ENCODE results near the gene GBA3.

Gene GBA3

DNA sequence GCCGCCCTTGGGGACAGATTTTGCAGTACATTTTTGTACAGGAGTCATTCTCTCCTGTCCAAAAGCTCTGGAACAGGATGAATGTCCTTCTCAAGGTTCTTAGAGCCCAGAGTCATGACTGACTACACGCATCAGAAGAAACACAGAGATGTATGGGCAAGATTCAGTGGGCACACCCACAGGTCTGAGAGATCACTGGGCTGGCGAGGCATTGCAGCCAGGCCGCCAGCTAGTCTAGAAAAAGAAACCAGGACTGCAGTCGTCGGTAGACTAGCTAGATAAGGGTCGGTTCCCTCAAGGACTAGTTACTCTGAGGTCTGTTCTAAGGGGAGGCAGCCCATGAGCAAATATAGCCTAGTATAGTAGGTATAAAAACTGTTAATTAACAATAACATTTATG is 19.8 kb downstream of the GBA3 start:
- no peak overlapping the region for H2AK5ac ChIP-seq (ENCODE audit: low read depth, low read length)
- no peak overlapping the region for H2BK5ac ChIP-seq (ENCODE audit: low read length)
- no peaks in the 10 kb centered on the region for H3K79me1 ChIP-seq (ENCODE audit: low read depth, low read length)
- H2BK15ac ChIP-seq (ENCODE audit: low read length), result no peak overlapping the region
- H3K4me1 ChIP-seq (ENCODE audit: control insufficient read depth in 2 of 2, insufficient read depth in 1 of 2, low read depth in 1 of 2, low read length in 2 of 2), result no peaks in the 10 kb centered on the region
- no peak overlapping the region for H3K14ac ChIP-seq (ENCODE audit: low read length)
- no peak overlapping the region for H3K4ac ChIP-seq (ENCODE audit: low read length)
- no peak overlapping the region for H4K8ac ChIP-seq (ENCODE audit: low read depth, low read length)
- no peaks in the 10 kb centered on the region for H3K9me3 ChIP-seq (replicated peaks in 1 of 2; ENCODE audit: control insufficient read depth in 2 of 2, insufficient read depth in 1 of 2, low read depth in 1 of 2, low read length in 2 of 2)
- H3K27ac ChIP-seq (replicated peaks; ENCODE audit: low read length), result no peak overlapping the region
- H3K23ac ChIP-seq (ENCODE audit: low read depth, low read length, poor library complexity), result no peak overlapping the region
- WGBS, 2 donors (ENCODE audit: extremely low coverage in 2 of 2, insufficient read length in 2 of 2, insufficient replicate concordance in 1 of 2), result no CpG with 5 or more reads among the region's 7 CpGs
- no peaks in the 10 kb centered on the region for H3K27me3 ChIP-seq (ENCODE audit: control insufficient read depth in 3 of 3, insufficient read depth in 3 of 3, low read depth in 1 of 3, low read length in 3 of 3)
- H2BK12ac ChIP-seq (ENCODE audit: low read length), result no peak overlapping the region
- no peak overlapping the region for H3K4me3 ChIP-seq (ENCODE audit: low read length in 2 of 2)
- H2AFZ ChIP-seq (ENCODE audit: low read length), result no peak overlapping the region
- H2BK120ac ChIP-seq (ENCODE audit: low read depth, low read length), result no peak overlapping the region
- H3K4me2 ChIP-seq (ENCODE audit: insufficient read depth, low read length, poor library complexity, severe bottlenecking), result no peak overlapping the region
- no peak for DNase-seq (ENCODE audit: low spot score)
- no peak overlapping the region for H4K91ac ChIP-seq (ENCODE audit: low read depth, low read length, poor library complexity)
- H3K9ac ChIP-seq (ENCODE audit: low read depth, low read length, poor library complexity), result no peak overlapping the region
- no peak overlapping the region for H3K18ac ChIP-seq (ENCODE audit: low read length)
- no peaks in the 10 kb centered on the region for H3K36me3 ChIP-seq (replicated peaks in 1 of 2; ENCODE audit: control insufficient read depth in 2 of 2, insufficient read depth in 2 of 2, low read length in 2 of 2)

GRCh38 chr4:22713841-22714240 is 21.1 kb downstream of the GBA3 start:
- Histone ChIP-seq H4K8ac (ENCODE audit: low read depth, low read length) (no peak overlapping the region), H3K23ac (ENCODE audit: low read depth, low read length, poor library complexity) (no peak overlapping the region), H3K4me2 (ENCODE audit: insufficient read depth, low read length, poor library complexity, severe bottlenecking) (no peak overlapping the region), H3K14ac (ENCODE audit: low read length) (no peak overlapping the region), H3K4me1 (ENCODE audit: control insufficient read depth in 2 of 2, insufficient read depth in 1 of 2, low read depth in 1 of 2, low read length in 2 of 2) (no peaks in the 10 kb centered on the region), H2AK5ac (ENCODE audit: low read depth, low read length) (no peak overlapping the region), H3K4ac (ENCODE audit: low read length) (no peak overlapping the region), H2AFZ (ENCODE audit: low read length) (no peak overlapping the region), H3K18ac (ENCODE audit: low read length) (no peak overlapping the region), H3K79me1 (ENCODE audit: low read depth, low read length) (no peaks in the 10 kb centered on the region), H3K4me3 (ENCODE audit: low read length in 2 of 2) (no peak overlapping the region), H2BK120ac (ENCODE audit: low read depth, low read length) (no peak overlapping the region), H3K27me3 (ENCODE audit: control insufficient read depth in 3 of 3, insufficient read depth in 3 of 3, low read depth in 1 of 3, low read length in 3 of 3) (no peaks in the 10 kb centered on the region), H2BK12ac (ENCODE audit: low read length) (no peak overlapping the region), H3K27ac (replicated peaks; ENCODE audit: low read length) (no peak overlapping the region), H3K9ac (ENCODE audit: low read depth, low read length, poor library complexity) (no peak overlapping the region), H3K36me3 (replicated peaks in 1 of 2; ENCODE audit: control insufficient read depth in 2 of 2, insufficient read depth in 2 of 2, low read length in 2 of 2) (no peaks in the 10 kb centered on the region), H4K91ac (ENCODE audit: low read depth, low read length, poor library complexity) (no peak overlapping the region), H2BK15ac (ENCODE audit: low read length) (no peak overlapping the region), H2BK5ac (ENCODE audit: low read length) (no peak overlapping the region), H3K9me3 (replicated peaks in 1 of 2; ENCODE audit: control insufficient read depth in 2 of 2, insufficient read depth in 1 of 2, low read depth in 1 of 2, low read length in 2 of 2) (no peaks in the 10 kb centered on the region)
- no CpG with 5 or more reads among the region's 1 CpG for WGBS, 2 donors (ENCODE audit: extremely low coverage in 2 of 2, insufficient read length in 2 of 2, insufficient replicate concordance in 1 of 2)
- no peak for DNase-seq (ENCODE audit: low spot score)

DNA sequence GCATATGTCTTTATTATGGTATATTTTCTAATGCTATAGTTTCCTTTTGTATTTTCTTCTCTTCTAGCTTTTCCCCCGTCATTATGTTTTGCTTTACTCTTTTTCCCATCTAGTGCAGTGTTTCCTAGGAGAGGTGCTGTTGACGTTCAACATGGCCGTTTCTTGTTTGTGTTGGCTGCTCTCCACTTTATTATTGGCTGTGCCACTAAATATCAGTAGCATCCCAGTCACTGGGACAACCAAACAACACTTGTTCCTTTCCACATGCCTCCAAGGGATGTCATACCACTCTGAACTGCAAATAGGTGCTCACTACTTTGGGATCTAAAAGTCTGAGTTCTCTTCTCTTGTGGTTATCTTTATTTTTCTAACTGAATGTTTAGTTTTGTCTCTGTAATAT is 26.5 kb downstream of the GBA3 start:
- H2AK5ac ChIP-seq (ENCODE audit: low read depth, low read length), result no peak overlapping the region
- no peak overlapping the region for H4K8ac ChIP-seq (ENCODE audit: low read depth, low read length)
- WGBS, 2 donors (ENCODE audit: extremely low coverage in 2 of 2, insufficient read length in 2 of 2, insufficient replicate concordance in 1 of 2), result no CpG with 5 or more reads among the region's 3 CpGs
- no peak overlapping the region for H2BK12ac ChIP-seq (ENCODE audit: low read length)
- H3K4me2 ChIP-seq (ENCODE audit: insufficient read depth, low read length, poor library complexity, severe bottlenecking), result no peak overlapping the region
- no peak overlapping the region for H3K14ac ChIP-seq (ENCODE audit: low read length)
- H3K36me3 ChIP-seq (replicated peaks in 1 of 2; ENCODE audit: control insufficient read depth in 2 of 2, insufficient read depth in 2 of 2, low read length in 2 of 2), result no peaks in the 10 kb centered on the region
- no peaks in the 10 kb centered on the region for H3K79me1 ChIP-seq (ENCODE audit: low read depth, low read length)
- H3K4me1 ChIP-seq (ENCODE audit: control insufficient read depth in 2 of 2, insufficient read depth in 1 of 2, low read depth in 1 of 2, low read length in 2 of 2), result no peaks in the 10 kb centered on the region
- no peak overlapping the region for H2BK5ac ChIP-seq (ENCODE audit: low read length)
- H4K91ac ChIP-seq (ENCODE audit: low read depth, low read length, poor library complexity), result no peak overlapping the region
- H3K23ac ChIP-seq (ENCODE audit: low read depth, low read length, poor library complexity), result no peak overlapping the region
- no peak for DNase-seq (ENCODE audit: low spot score)
- H2AFZ ChIP-seq (ENCODE audit: low read length), result no peak overlapping the region
- no peak overlapping the region for H2BK120ac ChIP-seq (ENCODE audit: low read depth, low read length)
- no peak overlapping the region for H3K4ac ChIP-seq (ENCODE audit: low read length)
- no peak overlapping the region for H3K27ac ChIP-seq (replicated peaks; ENCODE audit: low read length)
- no peak overlapping the region for H3K18ac ChIP-seq (ENCODE audit: low read length)
- H2BK15ac ChIP-seq (ENCODE audit: low read length), result no peak overlapping the region
- H3K9ac ChIP-seq (ENCODE audit: low read depth, low read length, poor library complexity), result no peak overlapping the region
- no peak overlapping the region for H3K4me3 ChIP-seq (ENCODE audit: low read length in 2 of 2)
- H3K9me3 ChIP-seq (replicated peaks in 1 of 2; ENCODE audit: control insufficient read depth in 2 of 2, insufficient read depth in 1 of 2, low read depth in 1 of 2, low read length in 2 of 2), result no peaks in the 10 kb centered on the region
- H3K27me3 ChIP-seq (ENCODE audit: control insufficient read depth in 3 of 3, insufficient read depth in 3 of 3, low read depth in 1 of 3, low read length in 3 of 3), result no peaks in the 10 kb centered on the region

DNA sequence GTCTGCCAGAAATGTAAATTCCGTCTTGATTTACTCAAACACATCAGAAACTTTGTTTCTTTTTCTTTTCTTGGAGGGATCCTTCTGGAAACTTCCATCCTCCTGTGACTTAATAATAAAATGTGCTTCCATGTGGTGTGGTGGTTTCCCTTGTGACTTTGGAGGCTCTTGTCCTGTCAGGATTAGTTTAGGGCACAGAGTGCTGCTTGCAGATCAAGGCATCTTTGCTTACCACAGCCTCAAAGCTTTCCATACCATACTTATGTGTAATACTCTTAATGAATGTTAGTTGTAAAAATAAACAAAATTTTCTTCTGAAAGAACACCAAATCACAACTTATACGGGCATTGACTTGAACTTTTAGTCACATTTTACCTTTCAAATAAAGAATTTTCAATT is 27.4 kb downstream of the GBA3 start:
- H3K14ac ChIP-seq (ENCODE audit: low read length), result no peak overlapping the region
- no peak overlapping the region for H4K8ac ChIP-seq (ENCODE audit: low read depth, low read length)
- DNase-seq (ENCODE audit: low spot score), result no peak
- H2BK15ac ChIP-seq (ENCODE audit: low read length), result no peak overlapping the region
- H2BK120ac ChIP-seq (ENCODE audit: low read depth, low read length), result no peak overlapping the region
- H2BK12ac ChIP-seq (ENCODE audit: low read length), result no peak overlapping the region
- H3K4me3 ChIP-seq (ENCODE audit: low read length in 2 of 2), result no peak overlapping the region
- H3K4ac ChIP-seq (ENCODE audit: low read length), result no peak overlapping the region
- no peak overlapping the region for H3K18ac ChIP-seq (ENCODE audit: low read length)
- no peaks in the 10 kb centered on the region for H3K27me3 ChIP-seq (ENCODE audit: control insufficient read depth in 3 of 3, insufficient read depth in 3 of 3, low read depth in 1 of 3, low read length in 3 of 3)
- no peaks in the 10 kb centered on the region for H3K4me1 ChIP-seq (ENCODE audit: control insufficient read depth in 2 of 2, insufficient read depth in 1 of 2, low read depth in 1 of 2, low read length in 2 of 2)
- no peaks in the 10 kb centered on the region for H3K36me3 ChIP-seq (replicated peaks in 1 of 2; ENCODE audit: control insufficient read depth in 2 of 2, insufficient read depth in 2 of 2, low read length in 2 of 2)
- no peak overlapping the region for H3K4me2 ChIP-seq (ENCODE audit: insufficient read depth, low read length, poor library complexity, severe bottlenecking)
- H3K9ac ChIP-seq (ENCODE audit: low read depth, low read length, poor library complexity), result no peak overlapping the region
- H3K23ac ChIP-seq (ENCODE audit: low read depth, low read length, poor library complexity), result no peak overlapping the region
- no peaks in the 10 kb centered on the region for H3K9me3 ChIP-seq (replicated peaks in 1 of 2; ENCODE audit: control insufficient read depth in 2 of 2, insufficient read depth in 1 of 2, low read depth in 1 of 2, low read length in 2 of 2)
- no peak overlapping the region for H2AK5ac ChIP-seq (ENCODE audit: low read depth, low read length)
- no peak overlapping the region for H2AFZ ChIP-seq (ENCODE audit: low read length)
- no CpG with 5 or more reads among the region's 2 CpGs for WGBS, 2 donors (ENCODE audit: extremely low coverage in 2 of 2, insufficient read length in 2 of 2, insufficient replicate concordance in 1 of 2)
- no peak overlapping the region for H2BK5ac ChIP-seq (ENCODE audit: low read length)
- H4K91ac ChIP-seq (ENCODE audit: low read depth, low read length, poor library complexity), result no peak overlapping the region
- no peaks in the 10 kb centered on the region for H3K79me1 ChIP-seq (ENCODE audit: low read depth, low read length)
- H3K27ac ChIP-seq (replicated peaks; ENCODE audit: low read length), result no peak overlapping the region

All from neuronal stem cell (in vitro differentiated cells).